DMS 273 (cell line): ENCODE measurements around the gene TMEM120B.
"Not testable (repeated sequence)": the region's sequence is repeated elsewhere in the genome, so short reads cannot be mapped to it uniquely, and the experiment has no call there.

Experiments
- DNase-seq: peaks from one replicate; lab custom pipeline; 2025; ENCODE audit not compliant: unreplicated experiment; lab: John Stamatoyannopoulos, UW

TMEM120B gene

DNA sequence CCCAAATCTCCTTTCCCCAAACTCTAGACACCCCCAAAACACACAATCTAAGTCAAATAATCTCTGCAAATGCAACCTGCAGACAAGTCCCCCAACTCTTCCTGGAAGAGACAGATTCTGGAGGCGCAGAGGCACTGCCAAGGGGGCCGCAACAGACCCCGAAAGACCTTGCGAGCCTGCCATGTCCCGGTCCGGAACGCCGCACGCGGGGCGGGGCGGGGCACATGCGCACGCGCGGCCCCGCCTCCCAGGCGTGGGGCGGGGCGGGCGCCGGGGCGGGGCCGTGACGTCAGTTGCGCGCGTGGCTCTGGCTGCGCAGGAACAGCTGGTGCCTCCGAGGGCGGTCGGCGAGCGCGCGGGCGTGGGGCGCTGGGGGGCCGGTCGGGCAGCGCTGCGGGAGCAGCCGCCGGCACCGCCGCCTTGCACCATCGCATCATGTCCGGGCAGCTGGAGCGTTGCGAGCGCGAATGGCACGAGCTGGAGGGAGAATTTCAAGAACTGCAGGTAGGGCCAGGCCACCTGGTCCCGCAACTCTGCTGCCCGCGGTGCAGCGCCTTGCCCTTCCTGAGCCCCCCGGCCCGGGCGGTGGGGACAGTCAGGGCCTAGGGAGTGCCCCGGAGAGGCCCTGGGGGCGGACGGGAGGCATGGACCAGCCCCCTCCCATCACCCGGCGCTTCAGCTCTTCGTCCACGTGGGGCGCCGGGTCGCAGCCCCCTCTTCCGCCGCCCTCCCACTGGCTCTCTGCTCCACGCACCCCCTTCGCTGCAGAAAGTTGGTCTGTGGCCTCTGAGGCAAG is at the start of gene TMEM120B:
Gene TMEM120B, plus strand, starts transcription at position 292 of the 796 bp plus-strand sequence. Its CDS starts 144 bp downstream, at position 436.
- peak; percentile 89 for DNase-seq

- no peak for DNase-seq
Measured at GRCh38 chr12:121663610-121663929, 49.0 kb upstream of the TMEM120B start.

DNA sequence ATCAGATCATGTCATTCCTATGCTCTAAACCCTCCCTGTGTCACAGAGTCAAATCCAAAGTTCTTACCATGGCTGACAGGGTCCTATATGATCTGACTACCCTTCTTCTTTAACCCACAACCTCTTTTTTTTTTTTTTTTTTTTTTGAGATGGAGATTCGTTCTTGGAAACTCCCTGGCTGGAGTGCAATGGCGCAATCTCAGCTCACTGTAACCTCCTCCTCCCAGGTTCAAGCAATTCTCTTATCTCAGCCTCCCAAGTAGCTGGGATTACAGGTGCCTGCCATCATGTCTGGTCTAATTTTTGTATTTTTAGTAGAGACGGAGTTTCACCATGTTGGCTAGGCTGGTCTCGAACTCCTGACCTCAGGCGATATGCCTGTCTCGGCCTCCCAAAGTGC is 45.7 kb upstream of the TMEM120B start:
- DNase-seq, result not testable (repeated sequence)

GRCh38 chr12:121668750-121669520 is 43.6 kb upstream of the TMEM120B start:
- DNase-seq, result peak; percentile 67

DNA sequence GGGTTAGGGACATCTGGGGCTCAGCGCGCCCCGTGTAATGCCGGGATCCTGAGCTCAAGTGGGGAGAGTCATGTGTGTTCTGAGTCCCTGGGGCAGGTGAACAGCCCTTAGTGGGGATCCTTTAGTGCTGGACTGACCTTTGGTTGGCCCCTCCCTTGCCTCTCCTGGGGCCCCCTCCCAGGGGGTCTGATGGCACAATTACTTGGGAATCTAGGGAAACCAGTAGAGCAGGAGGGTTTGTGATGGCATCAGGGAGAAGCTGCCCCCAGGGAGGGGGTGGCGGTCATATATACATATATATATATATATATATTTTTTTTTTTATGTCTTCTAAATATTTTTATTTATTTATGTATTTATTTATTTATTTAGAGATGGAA is 43.0 kb upstream of the TMEM120B start, which contains the start of gene MORN3:
Gene MORN3, minus strand, starts transcription at position 134 of the 380 bp plus-strand sequence. CDS start 171 bp downstream, outside the sequence.
- DNase-seq, result no peak

DNA sequence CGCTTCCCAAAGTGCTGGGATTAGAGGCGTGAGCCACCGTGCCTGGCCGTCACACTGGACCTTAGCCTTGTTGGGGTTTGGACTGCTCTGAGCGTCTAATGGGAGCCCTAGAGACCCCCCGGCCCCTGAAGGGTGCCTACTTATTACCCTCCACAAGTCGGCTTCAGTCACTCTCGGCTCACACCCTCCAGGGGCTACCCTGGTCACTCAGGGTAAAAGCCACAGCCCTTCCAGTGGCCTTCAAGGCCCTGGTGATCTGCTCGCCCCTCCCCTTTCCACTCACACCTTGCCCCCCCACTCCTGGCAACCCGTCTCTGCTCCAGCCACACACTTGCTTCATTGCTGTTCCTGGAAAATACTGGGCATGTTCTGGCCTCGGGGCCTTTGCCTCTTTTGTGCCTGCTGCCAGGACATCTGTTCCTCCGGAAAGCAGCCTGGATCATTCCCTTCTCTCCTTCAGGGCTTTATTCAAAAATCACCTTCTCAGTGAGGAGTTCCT is 39.5 kb upstream of the TMEM120B start:
- peak; percentile 87 for DNase-seq

DNA sequence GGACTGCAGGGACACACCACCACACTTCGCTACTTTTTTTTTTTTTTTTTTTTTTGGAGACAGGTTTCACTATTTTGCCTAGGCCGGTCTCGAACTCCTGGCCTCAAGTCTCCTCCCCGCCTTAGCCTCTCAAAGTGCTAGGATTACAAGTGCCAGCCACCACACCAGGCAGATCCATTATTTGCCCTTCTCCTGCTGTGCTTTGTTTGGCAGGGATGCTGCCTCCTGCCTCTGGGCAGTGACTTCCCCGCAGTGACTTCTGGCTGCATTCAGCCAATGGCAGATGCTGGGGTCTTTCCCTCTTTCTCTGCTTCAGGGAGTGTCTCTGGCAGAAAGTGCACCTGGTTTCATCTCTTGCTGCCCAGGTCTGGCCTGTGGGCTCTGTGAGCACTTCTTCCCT is 36.4 kb upstream of the TMEM120B start:
- no peak for DNase-seq

- no peak for DNase-seq
Measured at GRCh38 chr12:121678305-121678704, 34.2 kb upstream of the TMEM120B start.

- DNase-seq, result no peak
Measured at GRCh38 chr12:121678716-121679300, 33.7 kb upstream of the TMEM120B start.

DNA sequence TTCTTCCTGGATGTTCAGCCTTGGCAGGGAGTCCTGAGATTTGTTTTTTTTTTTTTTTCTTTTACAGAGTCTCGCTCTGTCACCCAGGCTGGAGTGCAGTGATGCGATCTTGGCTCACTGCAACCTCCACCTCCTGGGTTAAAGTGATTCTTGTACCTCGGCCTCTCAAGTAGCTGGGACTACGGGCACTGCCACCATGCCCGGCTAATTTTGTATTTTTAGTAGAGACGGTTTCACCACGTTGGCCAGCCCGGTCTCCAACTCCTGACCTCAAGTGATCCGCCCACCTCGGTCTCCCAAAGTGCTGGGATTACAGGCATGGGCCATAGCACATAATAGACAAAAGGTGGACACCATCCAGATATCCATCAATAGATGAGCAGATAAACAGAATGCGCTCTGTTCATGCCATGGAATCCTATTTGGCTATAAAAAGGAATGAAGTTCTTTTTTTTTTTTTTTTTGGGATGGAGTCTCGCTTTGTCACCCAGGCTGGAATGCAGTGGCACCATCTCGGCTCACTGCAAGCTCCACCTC is 32.8 kb upstream of the TMEM120B start:
- not testable (repeated sequence) for DNase-seq

- no peak for DNase-seq
Measured at GRCh38 chr12:121688966-121689365, 23.6 kb upstream of the TMEM120B start.

GRCh38 chr12:121689430-121689829 is 23.1 kb upstream of the TMEM120B start:
- no peak for DNase-seq

- DNase-seq, result not testable (repeated sequence)
Measured at GRCh38 chr12:121692744-121693143, 19.8 kb upstream of the TMEM120B start.

DNA sequence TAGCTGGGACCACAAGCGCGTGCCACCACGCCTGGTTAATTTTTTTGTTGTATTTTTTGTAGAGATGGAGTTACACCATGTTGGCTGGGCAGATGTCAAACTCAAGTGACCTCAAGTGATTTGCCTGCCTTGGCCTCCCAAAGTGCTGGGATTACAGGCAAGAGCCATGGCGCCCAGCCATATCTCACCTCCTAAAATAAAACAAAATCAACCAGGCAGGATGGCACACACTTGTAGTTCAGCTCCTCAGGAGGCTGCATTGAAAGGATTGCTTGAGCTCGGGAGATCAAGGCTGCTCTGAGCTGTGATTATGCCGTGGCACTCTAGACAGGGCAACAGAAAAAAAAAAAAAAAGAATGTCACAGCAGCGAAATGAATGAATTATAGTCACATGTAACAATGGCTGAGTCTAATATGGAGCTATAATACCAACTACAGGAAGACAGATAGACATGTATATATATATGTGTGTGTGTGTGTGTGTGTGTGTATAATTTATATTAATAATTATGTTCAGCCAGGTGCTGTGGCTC is 19.3 kb upstream of the TMEM120B start:
- no peak for DNase-seq

DNA sequence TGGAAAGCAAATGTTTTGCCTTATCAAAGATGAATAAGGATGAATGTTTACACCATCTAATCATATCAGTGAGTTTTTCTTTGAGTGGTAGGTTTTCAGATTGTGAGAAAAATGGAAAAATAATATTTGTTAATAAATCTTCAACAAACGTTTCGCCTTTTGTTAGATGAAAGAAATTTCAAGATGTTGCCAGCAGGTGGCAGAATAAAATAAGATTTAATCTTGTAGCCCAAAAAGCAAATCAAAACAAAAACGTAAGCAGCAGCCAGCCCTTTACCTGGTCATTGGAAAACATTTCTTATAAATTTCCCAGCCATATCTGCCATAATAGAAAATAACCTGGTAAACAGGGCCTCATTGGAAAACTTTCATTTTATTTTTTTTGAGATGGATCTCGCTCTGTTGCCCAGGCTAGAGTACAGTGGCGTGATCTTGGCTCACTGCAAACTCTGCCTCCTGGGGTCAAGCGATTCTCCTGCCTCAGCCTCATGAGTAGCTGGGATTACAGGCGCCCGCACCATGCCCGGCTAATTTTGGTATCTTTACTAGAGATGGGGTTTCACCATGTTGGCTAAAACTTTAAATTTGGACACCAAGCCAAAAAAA is 15.4 kb upstream of the TMEM120B start:
- peak; percentile 72 for DNase-seq

DNA sequence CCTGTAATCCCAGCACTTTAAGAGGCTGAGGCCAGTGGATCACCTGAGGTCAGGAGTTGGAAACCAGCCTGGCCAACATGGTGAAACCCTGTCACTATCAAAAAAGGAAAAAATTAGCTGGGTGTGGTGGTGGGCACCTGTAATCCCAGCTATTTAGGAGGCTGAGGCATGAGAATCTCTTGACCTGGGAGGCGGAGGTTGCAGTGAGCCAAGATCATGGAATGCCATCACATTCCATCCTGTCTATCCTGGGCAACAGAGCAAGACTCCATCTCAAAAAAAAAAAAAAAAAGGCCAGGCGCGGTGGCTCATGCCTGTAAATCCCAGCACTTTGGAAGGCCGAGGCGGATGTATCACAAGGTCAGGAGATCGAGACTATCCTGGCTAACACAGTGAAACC is 14.7 kb upstream of the TMEM120B start:
- DNase-seq, result not testable (repeated sequence)

DNA sequence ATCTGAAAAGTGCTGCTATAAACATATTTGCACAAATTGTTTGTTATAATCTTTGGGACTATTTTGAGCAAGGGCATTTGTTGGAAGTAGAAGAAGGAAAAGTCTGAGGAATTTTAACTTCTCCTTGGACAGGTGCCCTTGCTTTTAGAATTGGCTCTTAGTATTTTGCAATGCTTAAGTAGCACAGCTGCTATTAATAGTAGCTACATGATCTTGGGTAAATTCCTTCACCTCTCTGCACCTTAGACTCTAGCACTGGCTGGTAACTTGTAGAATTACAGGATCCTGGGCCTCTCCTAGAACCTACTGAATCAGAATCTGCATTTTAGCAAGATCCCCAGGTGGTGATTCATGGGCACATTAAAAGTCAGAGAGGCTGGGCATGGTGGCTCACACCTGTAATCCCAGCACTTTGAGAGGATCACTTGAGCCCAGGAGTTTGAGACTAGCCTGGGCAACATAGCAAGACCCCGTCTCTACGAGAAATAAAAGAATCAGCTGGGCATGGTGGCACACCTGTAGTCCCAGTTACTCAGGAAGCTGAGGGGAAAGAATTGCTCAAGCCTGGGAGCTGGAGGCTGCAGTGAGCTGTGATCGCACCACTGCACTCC is 10.8 kb upstream of the TMEM120B start:
- DNase-seq, result no peak

DNA sequence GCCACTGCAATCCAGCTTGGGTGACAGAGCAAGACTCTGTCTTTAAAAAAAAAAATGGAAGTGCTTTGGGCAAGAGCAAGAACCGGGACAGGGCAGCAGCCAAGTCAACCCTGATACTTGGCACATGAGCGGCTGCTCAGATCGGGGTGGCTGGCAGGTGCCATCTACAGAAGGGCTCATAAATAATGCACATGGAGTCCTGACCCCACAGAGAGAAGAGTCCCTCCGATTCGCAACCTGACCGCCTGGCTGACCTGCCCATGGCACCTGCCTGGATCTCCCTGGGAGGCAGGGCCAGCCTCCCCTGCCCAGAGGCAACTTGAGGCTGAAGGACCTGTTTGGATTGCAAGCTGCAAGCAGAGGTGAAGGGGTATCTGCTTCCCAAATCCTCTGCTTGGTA is 9.6 kb upstream of the TMEM120B start:
- DNase-seq, result no peak

GRCh38 chr12:121705514-121705913 is 7.0 kb upstream of the TMEM120B start:
- no peak for DNase-seq

DNA sequence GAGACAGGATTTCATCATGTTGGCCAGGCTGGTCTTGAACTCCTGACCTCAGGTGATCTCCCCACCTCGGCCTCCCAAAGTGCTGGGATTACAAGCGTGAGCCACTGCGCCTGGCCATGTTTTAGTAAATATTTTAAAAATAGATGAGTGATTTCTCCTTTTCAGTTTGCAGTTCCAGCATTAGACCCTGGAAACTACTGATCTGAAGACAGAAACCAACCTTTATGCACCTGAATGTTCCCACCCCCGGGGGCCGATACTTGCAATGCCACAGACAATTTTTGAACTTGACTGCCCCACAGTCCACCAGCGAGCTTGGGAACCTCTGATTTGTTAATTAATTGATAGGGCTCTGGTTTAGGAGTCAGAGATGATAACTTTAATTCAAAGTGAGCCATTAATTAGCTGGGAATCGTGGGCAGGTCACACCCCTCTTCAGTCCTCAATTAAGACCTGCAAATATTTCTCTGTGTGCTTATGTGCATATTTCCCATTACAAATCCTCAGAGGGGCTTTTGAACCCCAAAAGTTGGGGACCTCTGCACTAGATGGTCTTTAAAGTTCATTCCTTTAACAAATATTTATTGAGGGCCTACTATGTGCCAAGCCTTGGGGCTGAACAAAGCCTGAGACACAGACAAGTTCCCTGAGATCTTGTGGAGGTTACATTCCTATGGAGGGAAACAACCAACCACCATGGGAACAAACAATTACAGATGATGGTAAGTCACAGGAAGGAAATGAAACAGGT is 4.1 kb upstream of the TMEM120B start:
- DNase-seq, result no peak
